Measurements from ENCODE around the gene TAF4B. TPM values are rescaled to one million over a fixed set of nuclear protein-coding genes. Genes with fewer than 3 reads are reported as not detected.
A peak's percentile ranks its signal among the peaks of the same experiment; 100 is the strongest.

The TAF4B gene
- total and polyA plus RNA-seq, 10 of the 15 experiments (the other 5 are each of a cell fraction or from before 2014, with no cell fraction given) = 2.3 to 15.0 (median 12.2) TPM

DNA sequence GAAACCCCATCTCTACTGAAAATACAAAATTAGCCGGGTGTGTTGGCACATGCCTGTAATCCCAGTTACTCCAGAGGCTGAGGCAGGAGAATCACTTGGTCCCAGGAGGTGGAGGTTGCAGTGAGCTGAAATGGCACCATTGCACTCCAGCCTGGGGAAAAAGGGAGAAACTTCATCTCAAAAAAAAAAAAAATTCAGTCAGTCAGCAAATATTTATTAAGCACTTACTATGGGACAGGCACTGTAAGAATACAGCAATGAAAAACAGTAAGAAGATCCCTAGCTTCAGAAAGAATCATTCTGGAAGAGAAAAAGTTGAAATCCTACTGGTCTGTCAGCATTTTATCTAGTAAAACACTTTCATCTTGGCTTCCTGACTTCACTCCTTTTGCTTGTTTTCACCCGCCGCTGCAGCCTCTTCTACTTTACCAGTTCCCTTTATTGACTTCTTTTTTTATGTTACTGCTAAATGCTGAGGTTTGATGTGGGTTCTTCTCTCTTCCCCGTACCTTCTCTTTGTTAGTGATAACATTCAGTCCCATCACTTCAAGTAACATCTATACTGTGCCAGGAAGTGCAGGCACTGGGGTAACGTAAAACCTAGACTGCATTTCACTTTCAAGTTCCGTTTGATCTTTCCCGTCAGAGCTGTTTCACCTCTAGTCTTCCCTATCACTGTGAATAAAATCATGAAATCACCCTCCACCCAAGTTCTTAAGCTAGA lies 10.8 kb upstream of the TAF4B start (continued):
- TF ChIP-seq KLF5 (IDR thresholded peaks at IDR 0.05; ENCODE audit: partially characterized antibody) (no peak), MTA3 (IDR thresholded peaks at IDR 0.05; ENCODE audit: borderline replicate concordance, low read length) (no peak), SIX5 (IDR thresholded peaks at IDR 0.05; ENCODE audit: low read depth, low read length, severe bottlenecking) (no peak), JUNB (IDR thresholded peaks at IDR 0.05) (no peak), SIN3A (IDR thresholded peaks at IDR 0.05; ENCODE audit: low read depth, low read length) (no peak), MEF2A (IDR thresholded peaks at IDR 0.05; ENCODE audit: insufficient read depth, low read depth, low read length) (no peak), CREB1 (IDR thresholded peaks at IDR 0.05; ENCODE audit: low read depth) (0 out of 2 replicates have a peak, but pooled peaks have one; percentile 46), SUPT20H (IDR thresholded peaks at IDR 0.05; ENCODE audit: borderline replicate concordance, control insufficient read depth, low read depth, low read length) (no peak), ZNF217 (IDR thresholded peaks at IDR 0.05) (no peak), FOXK2 (IDR thresholded peaks at IDR 0.05) (no peak), SMAD5 (IDR thresholded peaks at IDR 0.05; ENCODE audit: low read depth) (no peak), SREBF2 (IDR thresholded peaks at IDR 0.05; ENCODE audit: low read length) (no peak), POLR2A (IDR thresholded peaks at IDR 0.05; ENCODE audit: low read depth, low read length) (no peak; the same call in 1 of the 2 replicates), GABPA (IDR thresholded peaks at IDR 0.05; ENCODE audit: low read depth) (peak; percentile 53), BRCA1 (IDR thresholded peaks at IDR 0.05; ENCODE audit: low read depth, low read length) (no peak), CBFB (IDR thresholded peaks at IDR 0.05; ENCODE audit: low read depth) (no peak; the same call in 1 of the 2 replicates), SMARCA5 (IDR thresholded peaks at IDR 0.05) (no peak)
- TF ChIP-seq, protein P1, sequence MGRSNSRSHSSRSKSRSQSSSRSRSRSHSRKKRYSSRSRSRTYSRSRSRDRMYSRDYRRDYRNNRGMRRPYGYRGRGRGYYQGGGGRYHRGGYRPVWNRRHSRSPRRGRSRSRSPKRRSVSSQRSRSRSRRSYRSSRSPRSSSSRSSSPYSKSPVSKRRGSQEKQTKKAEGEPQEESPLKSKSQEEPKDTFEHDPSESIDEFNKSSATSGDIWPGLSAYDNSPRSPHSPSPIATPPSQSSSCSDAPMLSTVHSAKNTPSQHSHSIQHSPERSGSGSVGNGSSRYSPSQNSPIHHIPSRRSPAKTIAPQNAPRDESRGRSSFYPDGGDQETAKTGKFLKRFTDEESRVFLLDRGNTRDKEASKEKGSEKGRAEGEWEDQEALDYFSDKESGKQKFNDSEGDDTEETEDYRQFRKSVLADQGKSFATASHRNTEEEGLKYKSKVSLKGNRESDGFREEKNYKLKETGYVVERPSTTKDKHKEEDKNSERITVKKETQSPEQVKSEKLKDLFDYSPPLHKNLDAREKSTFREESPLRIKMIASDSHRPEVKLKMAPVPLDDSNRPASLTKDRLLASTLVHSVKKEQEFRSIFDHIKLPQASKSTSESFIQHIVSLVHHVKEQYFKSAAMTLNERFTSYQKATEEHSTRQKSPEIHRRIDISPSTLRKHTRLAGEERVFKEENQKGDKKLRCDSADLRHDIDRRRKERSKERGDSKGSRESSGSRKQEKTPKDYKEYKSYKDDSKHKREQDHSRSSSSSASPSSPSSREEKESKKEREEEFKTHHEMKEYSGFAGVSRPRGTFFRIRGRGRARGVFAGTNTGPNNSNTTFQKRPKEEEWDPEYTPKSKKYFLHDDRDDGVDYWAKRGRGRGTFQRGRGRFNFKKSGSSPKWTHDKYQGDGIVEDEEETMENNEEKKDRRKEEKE (IDR thresholded peaks at IDR 0.05) = no peak
- TF ChIP-seq, protein P2, sequence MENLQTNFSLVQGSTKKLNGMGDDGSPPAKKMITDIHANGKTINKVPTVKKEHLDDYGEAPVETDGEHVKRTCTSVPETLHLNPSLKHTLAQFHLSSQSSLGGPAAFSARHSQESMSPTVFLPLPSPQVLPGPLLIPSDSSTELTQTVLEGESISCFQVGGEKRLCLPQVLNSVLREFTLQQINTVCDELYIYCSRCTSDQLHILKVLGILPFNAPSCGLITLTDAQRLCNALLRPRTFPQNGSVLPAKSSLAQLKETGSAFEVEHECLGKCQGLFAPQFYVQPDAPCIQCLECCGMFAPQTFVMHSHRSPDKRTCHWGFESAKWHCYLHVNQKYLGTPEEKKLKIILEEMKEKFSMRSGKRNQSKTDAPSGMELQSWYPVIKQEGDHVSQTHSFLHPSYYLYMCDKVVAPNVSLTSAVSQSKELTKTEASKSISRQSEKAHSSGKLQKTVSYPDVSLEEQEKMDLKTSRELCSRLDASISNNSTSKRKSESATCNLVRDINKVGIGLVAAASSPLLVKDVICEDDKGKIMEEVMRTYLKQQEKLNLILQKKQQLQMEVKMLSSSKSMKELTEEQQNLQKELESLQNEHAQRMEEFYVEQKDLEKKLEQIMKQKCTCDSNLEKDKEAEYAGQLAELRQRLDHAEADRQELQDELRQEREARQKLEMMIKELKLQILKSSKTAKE (IDR thresholded peaks at IDR 0.05; ENCODE audit: low read depth, poor library complexity, severe bottlenecking) = peak; percentile 27
- TF ChIP-seq, protein P3, sequence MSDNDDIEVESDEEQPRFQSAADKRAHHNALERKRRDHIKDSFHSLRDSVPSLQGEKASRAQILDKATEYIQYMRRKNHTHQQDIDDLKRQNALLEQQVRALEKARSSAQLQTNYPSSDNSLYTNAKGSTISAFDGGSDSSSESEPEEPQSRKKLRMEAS (IDR thresholded peaks at IDR 0.05; ENCODE audit: low read depth, low read length) = no peak
- TF ChIP-seq, protein P4, sequence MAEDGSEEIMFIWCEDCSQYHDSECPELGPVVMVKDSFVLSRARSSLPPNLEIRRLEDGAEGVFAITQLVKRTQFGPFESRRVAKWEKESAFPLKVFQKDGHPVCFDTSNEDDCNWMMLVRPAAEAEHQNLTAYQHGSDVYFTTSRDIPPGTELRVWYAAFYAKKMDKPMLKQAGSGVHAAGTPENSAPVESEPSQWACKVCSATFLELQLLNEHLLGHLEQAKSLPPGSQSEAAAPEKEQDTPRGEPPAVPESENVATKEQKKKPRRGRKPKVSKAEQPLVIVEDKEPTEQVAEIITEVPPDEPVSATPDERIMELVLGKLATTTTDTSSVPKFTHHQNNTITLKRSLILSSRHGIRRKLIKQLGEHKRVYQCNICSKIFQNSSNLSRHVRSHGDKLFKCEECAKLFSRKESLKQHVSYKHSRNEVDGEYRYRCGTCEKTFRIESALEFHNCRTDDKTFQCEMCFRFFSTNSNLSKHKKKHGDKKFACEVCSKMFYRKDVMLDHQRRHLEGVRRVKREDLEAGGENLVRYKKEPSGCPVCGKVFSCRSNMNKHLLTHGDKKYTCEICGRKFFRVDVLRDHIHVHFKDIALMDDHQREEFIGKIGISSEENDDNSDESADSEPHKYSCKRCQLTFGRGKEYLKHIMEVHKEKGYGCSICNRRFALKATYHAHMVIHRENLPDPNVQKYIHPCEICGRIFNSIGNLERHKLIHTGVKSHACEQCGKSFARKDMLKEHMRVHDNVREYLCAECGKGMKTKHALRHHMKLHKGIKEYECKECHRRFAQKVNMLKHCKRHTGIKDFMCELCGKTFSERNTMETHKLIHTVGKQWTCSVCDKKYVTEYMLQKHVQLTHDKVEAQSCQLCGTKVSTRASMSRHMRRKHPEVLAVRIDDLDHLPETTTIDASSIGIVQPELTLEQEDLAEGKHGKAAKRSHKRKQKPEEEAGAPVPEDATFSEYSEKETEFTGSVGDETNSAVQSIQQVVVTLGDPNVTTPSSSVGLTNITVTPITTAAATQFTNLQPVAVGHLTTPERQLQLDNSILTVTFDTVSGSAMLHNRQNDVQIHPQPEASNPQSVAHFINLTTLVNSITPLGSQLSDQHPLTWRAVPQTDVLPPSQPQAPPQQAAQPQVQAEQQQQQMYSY (CRISPR knock-in tag; IDR thresholded peaks at IDR 0.05) = no peak
- TF ChIP-seq, protein P5, sequence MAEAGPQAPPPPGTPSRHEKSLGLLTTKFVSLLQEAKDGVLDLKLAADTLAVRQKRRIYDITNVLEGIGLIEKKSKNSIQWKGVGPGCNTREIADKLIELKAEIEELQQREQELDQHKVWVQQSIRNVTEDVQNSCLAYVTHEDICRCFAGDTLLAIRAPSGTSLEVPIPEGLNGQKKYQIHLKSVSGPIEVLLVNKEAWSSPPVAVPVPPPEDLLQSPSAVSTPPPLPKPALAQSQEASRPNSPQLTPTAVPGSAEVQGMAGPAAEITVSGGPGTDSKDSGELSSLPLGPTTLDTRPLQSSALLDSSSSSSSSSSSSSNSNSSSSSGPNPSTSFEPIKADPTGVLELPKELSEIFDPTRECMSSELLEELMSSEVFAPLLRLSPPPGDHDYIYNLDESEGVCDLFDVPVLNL (IDR thresholded peaks at IDR 0.05; ENCODE audit: low read depth, low read length) = no peak

All from GM12878 (cell line).